Measurements from ENCODE around the gene SHOC1.
A peak's percentile ranks its signal among the peaks of the same experiment; 100 is the strongest.
"Not testable (repeated sequence)": the region's sequence is repeated elsewhere in the genome, so short reads cannot be mapped to it uniquely, and the experiment has no call there.

The SHOC1 gene

GRCh38 chr9:111815285-111816070, 20.7 kb upstream of the SHOC1 start:
- no peaks in the 10 kb centered on the region for H3K4me1 Mint-ChIP-seq
- no peaks in the 10 kb centered on the region for H3K36me3 Mint-ChIP-seq
- no peak overlapping the region for H3K4me3 Mint-ChIP-seq
- H3K9me3 Mint-ChIP-seq: no peaks in the 10 kb centered on the region
- no peaks in the 10 kb centered on the region for H3K27me3 Mint-ChIP-seq
- H3K27ac Mint-ChIP-seq: no peak overlapping the region

- Mint-ChIP-seq H3K27ac (no peak overlapping the region), H3K27me3 (no peaks in the 10 kb centered on the region), H3K9me3 (no peaks in the 10 kb centered on the region), H3K4me1 (no peaks in the 10 kb centered on the region), H3K36me3 (no peaks in the 10 kb centered on the region), H3K4me3 (no peak overlapping the region)
Observed at GRCh38 chr9:111812337-111812736, 17.6 kb upstream of the SHOC1 start.

- no peaks in the 10 kb centered on the region for H3K27me3 Mint-ChIP-seq
- H3K9me3 Mint-ChIP-seq: no peaks in the 10 kb centered on the region
- no peak overlapping the region for H3K27ac Mint-ChIP-seq
- H3K4me3 Mint-ChIP-seq: no peak overlapping the region
- peaks cover 6% of the 10 kb centered on the region for H3K4me1 Mint-ChIP-seq
- no peaks in the 10 kb centered on the region for H3K36me3 Mint-ChIP-seq
Observed at GRCh38 chr9:111810908-111811307, 16.2 kb upstream of the SHOC1 start.

GRCh38 chr9:111810415-111810814, 15.7 kb upstream of the SHOC1 start:
- peaks cover 11% of the 10 kb centered on the region for H3K4me1 Mint-ChIP-seq
- not testable (repeated sequence) for H3K27ac Mint-ChIP-seq

GRCh38 chr9:111807197-111807596, 12.5 kb upstream of the SHOC1 start:
- peaks cover 29% of the 10 kb centered on the region for H3K4me1 Mint-ChIP-seq
- H3K4me3 Mint-ChIP-seq: no peak overlapping the region
- H3K36me3 Mint-ChIP-seq: no peaks in the 10 kb centered on the region
- no peak overlapping the region for H3K27ac Mint-ChIP-seq
- H3K9me3 Mint-ChIP-seq: no peaks in the 10 kb centered on the region
- no peaks in the 10 kb centered on the region for H3K27me3 Mint-ChIP-seq

More at GRCh38 chr9:111810415-111810814, 15.7 kb upstream of the SHOC1 start:
- not testable (repeated sequence) for H3K4me3 Mint-ChIP-seq, H3K9me3 Mint-ChIP-seq, H3K36me3 Mint-ChIP-seq, H3K27me3 Mint-ChIP-seq

- Mint-ChIP-seq H3K36me3 (no peaks in the 10 kb centered on the region), H3K9me3 (no peaks in the 10 kb centered on the region), H3K27ac (peak overlapping the region; percentile 89), H3K4me3 (no peak overlapping the region), H3K27me3 (no peaks in the 10 kb centered on the region), H3K4me1 (peaks cover 29% of the 10 kb centered on the region)
Observed at GRCh38 chr9:111806259-111806658, 11.5 kb upstream of the SHOC1 start.

- H3K36me3 Mint-ChIP-seq: no peaks in the 10 kb centered on the region
- H3K9me3 Mint-ChIP-seq: no peaks in the 10 kb centered on the region
- no peaks in the 10 kb centered on the region for H3K27me3 Mint-ChIP-seq
- peak overlapping the region; percentile 50 for H3K4me3 Mint-ChIP-seq
- peak overlapping the region; percentile 89 for H3K27ac Mint-ChIP-seq
- H3K4me1 Mint-ChIP-seq: peaks cover 29% of the 10 kb centered on the region
Observed at GRCh38 chr9:111805830-111806241, 11.1 kb upstream of the SHOC1 start.

- H3K27ac Mint-ChIP-seq: peak overlapping the region; percentile 89
- H3K27me3 Mint-ChIP-seq: no peaks in the 10 kb centered on the region
- peaks cover 29% of the 10 kb centered on the region for H3K4me1 Mint-ChIP-seq
- H3K36me3 Mint-ChIP-seq: no peaks in the 10 kb centered on the region
- H3K4me3 Mint-ChIP-seq: peak overlapping the region; percentile 50
- H3K9me3 Mint-ChIP-seq: no peaks in the 10 kb centered on the region
Observed at GRCh38 chr9:111805262-111805661, 10.5 kb upstream of the SHOC1 start.

GRCh38 chr9:111804636-111805035, 9.9 kb upstream of the SHOC1 start:
- Mint-ChIP-seq H3K4me1 (peaks cover 32% of the 10 kb centered on the region), H3K27me3 (no peaks in the 10 kb centered on the region)

GRCh38 chr9:111803924-111804323, 9.2 kb upstream of the SHOC1 start:
- no peaks in the 10 kb centered on the region for H3K36me3 Mint-ChIP-seq
- peaks cover 32% of the 10 kb centered on the region for H3K4me1 Mint-ChIP-seq
- H3K9me3 Mint-ChIP-seq: no peaks in the 10 kb centered on the region
- H3K27me3 Mint-ChIP-seq: no peaks in the 10 kb centered on the region
- H3K4me3 Mint-ChIP-seq: peak overlapping the region; percentile 63
- peak overlapping the region; percentile 88 for H3K27ac Mint-ChIP-seq

More at GRCh38 chr9:111804636-111805035, 9.9 kb upstream of the SHOC1 start:
- H3K27ac Mint-ChIP-seq: peak overlapping the region; percentile 88
- no peaks in the 10 kb centered on the region for H3K9me3 Mint-ChIP-seq
- peak overlapping the region; percentile 63 for H3K4me3 Mint-ChIP-seq
- H3K36me3 Mint-ChIP-seq: no peaks in the 10 kb centered on the region

GRCh38 chr9:111799915-111800526, 5.3 kb upstream of the SHOC1 start:
- no peak overlapping the region for H3K4me3 Mint-ChIP-seq
- H3K36me3 Mint-ChIP-seq: no peaks in the 10 kb centered on the region
- no peaks in the 10 kb centered on the region for H3K9me3 Mint-ChIP-seq
- H3K27ac Mint-ChIP-seq: no peak overlapping the region
- no peaks in the 10 kb centered on the region for H3K27me3 Mint-ChIP-seq
- H3K4me1 Mint-ChIP-seq: peaks cover 17% of the 10 kb centered on the region

- Mint-ChIP-seq H3K27me3 (no peaks in the 10 kb centered on the region), H3K4me3 (no peak overlapping the region), H3K4me1 (peaks cover 12% of the 10 kb centered on the region), H3K27ac (no peak overlapping the region), H3K36me3 (no peaks in the 10 kb centered on the region), H3K9me3 (no peaks in the 10 kb centered on the region)
Observed at GRCh38 chr9:111799506-111799905, 4.8 kb upstream of the SHOC1 start.

- H3K36me3 Mint-ChIP-seq: no peaks in the 10 kb centered on the region
- H3K27ac Mint-ChIP-seq: no peak overlapping the region
- H3K9me3 Mint-ChIP-seq: no peaks in the 10 kb centered on the region
- peaks cover 5% of the 10 kb centered on the region for H3K4me1 Mint-ChIP-seq
- no peak overlapping the region for H3K4me3 Mint-ChIP-seq
- H3K27me3 Mint-ChIP-seq: no peaks in the 10 kb centered on the region
Observed at GRCh38 chr9:111798786-111799185, 4.0 kb upstream of the SHOC1 start.

- no peak overlapping the region for H3K4me3 Mint-ChIP-seq
- no peaks in the 10 kb centered on the region for H3K9me3 Mint-ChIP-seq
- H3K36me3 Mint-ChIP-seq: no peaks in the 10 kb centered on the region
- peaks cover 3% of the 10 kb centered on the region for H3K4me1 Mint-ChIP-seq
- no peak overlapping the region for H3K27ac Mint-ChIP-seq
- no peaks in the 10 kb centered on the region for H3K27me3 Mint-ChIP-seq
Observed at GRCh38 chr9:111795557-111795839, 761 bp upstream of the SHOC1 start.

- H3K27me3 Mint-ChIP-seq, H3K27ac Mint-ChIP-seq, H3K4me1 Mint-ChIP-seq, H3K36me3 Mint-ChIP-seq, H3K9me3 Mint-ChIP-seq, H3K4me3 Mint-ChIP-seq: not testable (repeated sequence)
Observed at GRCh38 chr9:111791821-111792220, 2.9 kb downstream of the SHOC1 start.

GRCh38 chr9:111789881-111790280, 4.9 kb downstream of the SHOC1 start:
- Mint-ChIP-seq H3K9me3 (peaks cover 4% of the 10 kb centered on the region), H3K36me3 (no peaks in the 10 kb centered on the region), H3K4me3 (no peak overlapping the region), H3K27me3 (no peaks in the 10 kb centered on the region), H3K27ac (no peak overlapping the region), H3K4me1 (no peaks in the 10 kb centered on the region)

- H3K9me3 Mint-ChIP-seq: peaks cover 4% of the 10 kb centered on the region
- H3K4me3 Mint-ChIP-seq: no peak overlapping the region
- peaks cover 7% of the 10 kb centered on the region for H3K4me1 Mint-ChIP-seq
- no peaks in the 10 kb centered on the region for H3K27me3 Mint-ChIP-seq
- H3K27ac Mint-ChIP-seq: no peak overlapping the region
- H3K36me3 Mint-ChIP-seq: peaks cover 3% of the 10 kb centered on the region
Observed at GRCh38 chr9:111783857-111784256, 10.9 kb downstream of the SHOC1 start.

Data from activated naive CD4-positive, alpha-beta T cell treated with anti-CD3 and anti-CD28 coated beads, Interleukin-2, amount 50 U/mL, for 24 hours (primary cell).